Thyroid gland (tissue), 4 donors: ENCODE measurements around the gene BMP5. TPM values are rescaled to one million over a fixed set of nuclear protein-coding genes. Genes with fewer than 3 reads are reported as not detected.

Experiments used
- DNase-seq, 2 donors: peaks; one replicate each; pipeline ENCODE4 v3.0.0-alpha.2; 2019
- H3K27ac ChIP-seq, 3 donors: fragments of 200-600 bp; sonication (generic); 1 replicate in 2 of 3; 2 replicates in 1 of 3; pipeline ENCODE4 v1.5.1; 2016 to 2019; ENCODE audit warnings: mild to moderate bottlenecking in 1 of 3, moderate library complexity in 1 of 3
- H3K27me3 ChIP-seq: fragments of 200-600 bp; sonication (generic); one replicate; pipeline ENCODE4 v1.5.1; 2019
- H3K36me3 ChIP-seq, 2 donors: fragments of 200-600 bp; sonication (generic); one replicate each; pipeline ENCODE4 v1.5.1; 2016 to 2019
- H3K4me1 ChIP-seq, 2 donors: fragments of 200-600 bp; sonication (generic); one replicate each; pipeline ENCODE4 v1.5.1; 2017 to 2019
- H3K4me3 ChIP-seq, 3 donors: fragments of 200-600 bp; sonication (generic); replicated peaks in 1 of 3; 1 replicate in 2 of 3; 2 replicates in 1 of 3; pipeline ENCODE4 v1.5.1; 2016; ENCODE audit warnings: mild to moderate bottlenecking in 1 of 3
- H3K9me3 ChIP-seq: fragments of 200-600 bp; sonication (generic); one replicate; pipeline ENCODE4 v1.5.1; 2017
- CTCF ChIP-seq, 6 experiments: fragments of 200-600 bp in 3 of 6; fragments of 450-650 bp in 3 of 6; sonication (generic) in 3 of 6; IDR thresholded peaks; one replicate each; pipeline ENCODE4 v1.5.1; 2016 to 2019; ENCODE audit warnings: antibody characterized with exemption in 6 of 6, mild to moderate bottlenecking in 2 of 6, inconsistent platforms in 1 of 6, moderate library complexity in 1 of 6
- POLR2A ChIP-seq, 2 donors: fragments of 450-650 bp; IDR thresholded peaks; one replicate each; pipeline ENCODE4 v1.6.1; 2017; ENCODE audit warnings: antibody characterized with exemption in 2 of 2, mild to moderate bottlenecking in 2 of 2, moderate library complexity in 1 of 2
- WGBS, 2 donors: methylation state at CpG; one replicate each; pipeline ENCODE4 v1.1.5; 2017; 5-methylcytosine and 5-hydroxymethylcytosine counted together
- intact Hi-C: fragments of 100-400 bp; cut with DNase I; formaldehyde crosslinking; loops from one replicate; pipeline ENCODE4 v1.15.1; 2023
- total RNA-seq, 4 donors: library from RNA; depleted of rRNA; stranded (reverse); fragments of >200 nt; gene quantifications; one replicate each; pipeline ENCODE4 v1.2.3, GENCODE V29; 2016

Gene BMP5
- total RNA-seq, 4 donors from 2014 or later, result 0.25 to 1.9 (median 0.63) TPM

- Histone ChIP-seq H3K4me3 (no peak overlapping the region), H3K4me1 (no peaks in the 10 kb centered on the region), H3K27ac (no peak overlapping the region), H3K27me3 (no peaks in the 10 kb centered on the region), H3K9me3 (no peaks in the 10 kb centered on the region), H3K36me3 (no peaks in the 10 kb centered on the region)
- TF ChIP-seq CTCF (IDR thresholded peaks at IDR 0.05) (no peak), POLR2A (IDR thresholded peaks at IDR 0.05) (no peak)
- WGBS, 2 donors, result 87 to 89% methylated on average over 2 of the region's 2 CpGs
- intact Hi-C loops, result no loop called here
- no peak for DNase-seq
Measured at GRCh38 chr6:55822815-55823214, 52.6 kb downstream of the BMP5 start.

GRCh38 chr6:55822005-55822404 lies 53.4 kb downstream of the BMP5 start:
- whole genome bisulfite sequencing, 2 donors, result 79 to 80% methylated on average over 2 of the region's 2 CpGs
- H3K4me3 ChIP-seq, result no peak overlapping the region
- H3K36me3 ChIP-seq, result no peaks in the 10 kb centered on the region
- DNase-seq, result no peak
- H3K4me1 ChIP-seq, result no peaks in the 10 kb centered on the region
- TF ChIP-seq POLR2A (IDR thresholded peaks at IDR 0.05) (no peak), CTCF (IDR thresholded peaks at IDR 0.05) (no peak)
- no peaks in the 10 kb centered on the region for H3K27me3 ChIP-seq
- H3K27ac ChIP-seq, result no peak overlapping the region
- H3K9me3 ChIP-seq, result no peaks in the 10 kb centered on the region
- intact Hi-C loops, result no loop called here

GRCh38 chr6:55820696-55821095 lies 54.7 kb downstream of the BMP5 start:
- Histone ChIP-seq H3K36me3 (no peaks in the 10 kb centered on the region), H3K27ac (no peak overlapping the region), H3K9me3 (no peaks in the 10 kb centered on the region), H3K4me3 (no peak overlapping the region), H3K4me1 (no peaks in the 10 kb centered on the region), H3K27me3 (no peaks in the 10 kb centered on the region)
- intact Hi-C loops, result no loop called here
- WGBS, 2 donors, result 63 to 74% methylated on average over 1 of the region's 1 CpG
- no peak for DNase-seq
- TF ChIP-seq CTCF (IDR thresholded peaks at IDR 0.05) (no peak), POLR2A (IDR thresholded peaks at IDR 0.05) (no peak)

- intact Hi-C loops, result no loop called here
- WGBS, 2 donors, result 86 to 91% methylated on average over 4 of the region's 4 CpGs
- H3K36me3 ChIP-seq, result no peaks in the 10 kb centered on the region
- no peak overlapping the region for H3K4me3 ChIP-seq
- H3K27ac ChIP-seq, result no peak overlapping the region
- H3K4me1 ChIP-seq, result no peaks in the 10 kb centered on the region
- H3K9me3 ChIP-seq, result no peaks in the 10 kb centered on the region
- no peak for TF ChIP-seq CTCF (IDR thresholded peaks at IDR 0.05)
- no peaks in the 10 kb centered on the region for H3K27me3 ChIP-seq
- no peak for DNase-seq
Measured at GRCh38 chr6:55819811-55820210, 55.6 kb downstream of the BMP5 start.

GRCh38 chr6:55818482-55818881 lies 56.9 kb downstream of the BMP5 start:
- Histone ChIP-seq H3K27me3 (no peaks in the 10 kb centered on the region), H3K9me3 (no peaks in the 10 kb centered on the region), H3K4me3 (no peak overlapping the region), H3K36me3 (no peaks in the 10 kb centered on the region), H3K4me1 (no peaks in the 10 kb centered on the region), H3K27ac (no peak overlapping the region)
- no peak for DNase-seq
- TF ChIP-seq CTCF (IDR thresholded peaks at IDR 0.05) (no peak), POLR2A (IDR thresholded peaks at IDR 0.05) (no peak)
- 66 to 71% methylated on average over 2 of the region's 2 CpGs for WGBS, 2 donors
- intact Hi-C loops, result no loop called here
